ENCODE data around the gene TTI1.

TTI1 gene

DNA sequence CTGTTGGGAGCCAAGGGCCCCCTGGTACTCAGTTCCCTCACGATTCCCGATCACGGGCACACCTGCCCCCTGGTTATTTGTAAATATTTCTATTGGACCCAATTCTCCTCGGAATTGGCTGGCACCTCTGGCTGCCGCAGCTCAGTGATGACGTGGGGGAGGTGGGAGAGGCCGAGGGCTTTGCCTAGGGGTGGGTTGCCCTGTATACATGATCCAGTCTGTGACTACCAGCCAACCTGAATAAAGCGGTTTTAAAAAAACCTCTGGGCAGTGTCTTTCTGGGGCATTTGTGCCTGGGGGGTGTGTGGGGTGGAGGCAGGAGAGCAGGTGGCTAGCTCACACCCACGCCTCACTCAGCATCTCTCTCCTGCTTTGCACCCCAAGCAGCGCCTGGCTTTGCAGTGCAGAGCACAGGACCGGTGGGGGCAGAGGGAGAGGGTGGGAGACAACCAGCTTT lies 88.1 kb downstream of the TTI1 start:
- Histone ChIP-seq H3K27me3 (replicated peaks) (peaks cover 3% of the 10 kb centered on the region), H3K4me3 (ENCODE audit: low read depth, low read length) (no peak overlapping the region), H3K27ac (no peak overlapping the region), H3K36me3 (replicated peaks) (no peaks in the 10 kb centered on the region)
- in situ Hi-C loops (cut with HindIII; ENCODE audit: low pct_ligation_motif_present, low sequenced_read_pairs) = no loop called here
- TF ChIP-seq, protein P1, sequence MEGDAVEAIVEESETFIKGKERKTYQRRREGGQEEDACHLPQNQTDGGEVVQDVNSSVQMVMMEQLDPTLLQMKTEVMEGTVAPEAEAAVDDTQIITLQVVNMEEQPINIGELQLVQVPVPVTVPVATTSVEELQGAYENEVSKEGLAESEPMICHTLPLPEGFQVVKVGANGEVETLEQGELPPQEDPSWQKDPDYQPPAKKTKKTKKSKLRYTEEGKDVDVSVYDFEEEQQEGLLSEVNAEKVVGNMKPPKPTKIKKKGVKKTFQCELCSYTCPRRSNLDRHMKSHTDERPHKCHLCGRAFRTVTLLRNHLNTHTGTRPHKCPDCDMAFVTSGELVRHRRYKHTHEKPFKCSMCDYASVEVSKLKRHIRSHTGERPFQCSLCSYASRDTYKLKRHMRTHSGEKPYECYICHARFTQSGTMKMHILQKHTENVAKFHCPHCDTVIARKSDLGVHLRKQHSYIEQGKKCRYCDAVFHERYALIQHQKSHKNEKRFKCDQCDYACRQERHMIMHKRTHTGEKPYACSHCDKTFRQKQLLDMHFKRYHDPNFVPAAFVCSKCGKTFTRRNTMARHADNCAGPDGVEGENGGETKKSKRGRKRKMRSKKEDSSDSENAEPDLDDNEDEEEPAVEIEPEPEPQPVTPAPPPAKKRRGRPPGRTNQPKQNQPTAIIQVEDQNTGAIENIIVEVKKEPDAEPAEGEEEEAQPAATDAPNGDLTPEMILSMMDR (IDR thresholded peaks at IDR 0.05; ENCODE audit: low read depth, low read length, missing control alignments) = no peak
- DNase-seq = no peak

DNA sequence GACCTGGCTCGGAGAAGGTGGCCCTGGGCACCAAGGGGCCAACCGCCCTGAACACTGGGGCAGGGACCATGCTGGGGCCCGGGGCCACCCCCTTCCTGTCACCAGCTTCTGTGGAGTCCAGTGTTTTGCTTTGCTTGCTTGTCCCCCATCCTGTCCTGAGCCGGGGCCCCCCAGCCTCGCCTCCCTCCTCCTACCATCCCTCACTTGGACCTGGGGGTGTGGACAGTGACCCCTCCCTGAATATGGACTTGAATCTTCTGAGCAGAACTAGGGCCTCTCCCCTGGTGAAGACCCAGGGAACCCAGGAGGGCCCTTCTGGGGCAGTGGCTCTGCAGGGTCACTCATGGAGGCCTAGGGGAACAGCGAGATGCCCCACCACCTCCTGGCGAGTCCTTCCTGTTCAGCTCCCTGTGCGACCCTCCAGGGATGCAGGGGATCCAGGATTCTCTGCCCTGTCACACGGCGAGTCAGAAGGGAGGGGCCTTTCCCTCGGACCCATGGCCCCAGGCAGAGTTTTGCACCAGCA lies 88.7 kb downstream of the TTI1 start:
- Histone ChIP-seq H3K36me3 (replicated peaks) (no peaks in the 10 kb centered on the region), H3K27ac (no peak overlapping the region), H3K27me3 (replicated peaks) (peaks cover 3% of the 10 kb centered on the region), H3K4me3 (ENCODE audit: low read depth, low read length) (no peak overlapping the region)
- TF ChIP-seq, protein P1 (IDR thresholded peaks at IDR 0.05; ENCODE audit: low read depth, low read length, missing control alignments) = no peak
- no peak for DNase-seq
- in situ Hi-C loops (cut with HindIII; ENCODE audit: low pct_ligation_motif_present, low sequenced_read_pairs) = no loop called here

DNA sequence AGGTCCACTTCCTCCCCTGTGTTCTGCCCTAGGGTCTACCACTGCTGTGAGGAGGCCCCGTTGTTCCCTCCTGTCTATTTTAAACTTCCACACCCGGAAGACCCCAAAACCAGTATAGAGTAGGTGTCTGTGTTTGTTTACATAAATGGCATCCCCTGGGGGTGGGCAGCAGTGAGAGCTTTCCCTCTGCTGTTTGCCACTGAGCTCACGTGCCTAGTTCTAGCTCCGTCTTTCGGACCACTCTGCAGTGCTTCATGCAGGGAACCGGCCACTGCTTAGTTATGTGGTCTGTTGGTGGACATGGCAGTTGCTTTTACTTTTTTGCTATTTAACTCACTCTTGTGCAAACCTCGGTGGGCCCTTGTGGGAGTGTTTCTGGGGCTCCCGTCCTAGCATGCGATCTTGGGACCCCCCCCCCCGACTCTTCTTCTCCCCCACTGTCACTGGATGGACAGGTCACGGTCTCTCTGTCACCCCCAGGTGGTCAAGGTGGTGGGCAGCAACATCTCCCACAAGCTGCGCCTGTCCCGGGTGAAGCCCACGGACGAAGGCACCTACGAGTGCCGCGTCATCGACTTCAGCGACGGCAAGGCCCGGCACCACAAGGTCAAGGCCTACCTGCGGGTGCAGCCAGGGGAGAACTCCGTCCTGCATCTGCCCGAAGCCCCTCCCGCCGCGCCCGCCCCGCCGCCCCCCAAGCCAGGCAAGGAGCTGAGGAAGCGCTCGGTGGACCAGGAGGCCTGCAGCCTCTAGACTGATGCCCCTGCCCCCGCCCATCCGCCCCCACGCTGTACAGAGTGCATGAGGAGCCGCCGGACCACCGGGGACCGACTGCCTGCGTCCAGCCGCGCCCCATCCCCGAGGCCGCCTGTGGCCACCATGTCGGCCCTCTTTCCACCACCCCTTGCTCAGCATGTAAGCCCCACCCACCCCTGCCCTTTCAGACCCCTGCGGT lies 89.5 kb downstream of the TTI1 start:
- no peak for DNase-seq
- Histone ChIP-seq H3K4me3 (ENCODE audit: low read depth, low read length) (no peak overlapping the region), H3K27ac (no peak overlapping the region), H3K36me3 (replicated peaks) (no peaks in the 10 kb centered on the region), H3K27me3 (replicated peaks) (peaks cover 3% of the 10 kb centered on the region)
- in situ Hi-C loops (cut with HindIII; ENCODE audit: low pct_ligation_motif_present, low sequenced_read_pairs) = no loop called here
- TF ChIP-seq, protein P1 (IDR thresholded peaks at IDR 0.05; ENCODE audit: low read depth, low read length, missing control alignments) = no peak

DNA sequence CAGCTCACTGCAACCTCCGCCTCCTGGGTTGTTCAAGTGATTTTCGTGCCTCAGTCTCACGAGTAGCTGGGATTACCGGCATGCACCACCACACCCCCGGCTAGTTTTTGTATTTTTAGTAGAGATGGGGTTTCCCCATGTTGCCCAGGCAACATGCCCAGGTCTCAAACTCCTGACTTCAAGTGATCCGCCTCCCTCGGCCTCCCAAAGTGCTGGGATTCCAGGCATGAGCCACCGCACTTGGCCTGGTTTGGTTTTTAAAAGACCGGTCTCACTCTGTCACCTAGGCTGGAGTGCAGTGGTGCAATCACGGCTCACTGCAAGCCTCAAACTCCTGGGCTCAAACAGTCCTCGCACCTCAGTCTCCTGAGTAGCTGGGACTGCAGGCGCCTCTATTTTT lies 90.2 kb downstream of the TTI1 start:
- TF ChIP-seq, protein P1 (IDR thresholded peaks at IDR 0.05; ENCODE audit: low read depth, low read length, missing control alignments) = no peak
- peaks cover 3% of the 10 kb centered on the region for H3K27me3 ChIP-seq (replicated peaks)
- in situ Hi-C loops (cut with HindIII; ENCODE audit: low pct_ligation_motif_present, low sequenced_read_pairs) = no loop called here

GRCh38 chr20:37941992-37942391 lies 91.3 kb downstream of the TTI1 start:
- in situ Hi-C loops (cut with HindIII; ENCODE audit: low pct_ligation_motif_present, low sequenced_read_pairs) = no loop called here
- DNase-seq = no peak
- H3K36me3 ChIP-seq (replicated peaks) = no peaks in the 10 kb centered on the region
- H3K4me3 ChIP-seq (ENCODE audit: low read depth, low read length) = no peak overlapping the region
- peaks cover 3% of the 10 kb centered on the region for H3K27me3 ChIP-seq (replicated peaks)
- TF ChIP-seq, protein P1 (IDR thresholded peaks at IDR 0.05; ENCODE audit: low read depth, low read length, missing control alignments) = no peak
- no peak overlapping the region for H3K27ac ChIP-seq

More for the DNA sequence above, 90.2 kb downstream of the TTI1 start:
- Histone ChIP-seq H3K36me3 (replicated peaks) (no peaks in the 10 kb centered on the region), H3K27ac (no peak overlapping the region), H3K4me3 (ENCODE audit: low read depth, low read length) (no peak overlapping the region)
- DNase-seq = no peak
